ENCODE data around the gene KCNK13.
A peak's percentile ranks its signal among the peaks of the same experiment; 100 is the strongest.
"Not testable (repeated sequence)": the region's sequence is repeated elsewhere in the genome, so short reads cannot be mapped to it uniquely, and the experiment has no call there.

KCNK13 gene

DNA sequence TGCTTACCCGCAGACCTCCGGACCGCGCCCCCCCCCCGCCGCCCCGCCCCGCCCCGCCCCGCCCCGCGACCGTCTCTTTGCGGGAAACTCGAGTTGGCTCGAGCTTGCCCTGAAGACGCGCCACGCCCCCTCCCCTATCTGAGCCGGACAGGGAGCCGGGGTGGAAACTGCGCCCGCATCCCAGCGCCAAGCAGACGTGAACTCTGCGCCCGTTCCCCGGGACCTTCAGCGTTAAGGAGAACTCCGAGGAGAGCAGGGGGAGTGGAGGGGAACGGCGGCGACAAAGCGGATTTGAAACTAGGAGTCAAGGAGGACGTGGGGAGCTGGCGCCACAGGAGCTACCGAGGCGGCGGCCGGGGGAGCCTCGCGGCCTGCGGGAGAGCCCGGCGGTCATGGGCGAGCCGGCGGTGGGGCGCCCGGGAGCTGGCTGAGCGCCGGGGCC, at the start of gene KCNK13:
TSS of gene KCNK13 (plus strand) at position 310 of the 442 bp plus-strand sequence. CDS start 212 bp downstream, outside the sequence.
- no peak for DNase-seq (ENCODE audit: low read depth)

- DNase-seq (ENCODE audit: low read depth), result no peak
Measured at GRCh38 chr14:90017371-90017770, 44.4 kb upstream of the KCNK13 start.

DNA sequence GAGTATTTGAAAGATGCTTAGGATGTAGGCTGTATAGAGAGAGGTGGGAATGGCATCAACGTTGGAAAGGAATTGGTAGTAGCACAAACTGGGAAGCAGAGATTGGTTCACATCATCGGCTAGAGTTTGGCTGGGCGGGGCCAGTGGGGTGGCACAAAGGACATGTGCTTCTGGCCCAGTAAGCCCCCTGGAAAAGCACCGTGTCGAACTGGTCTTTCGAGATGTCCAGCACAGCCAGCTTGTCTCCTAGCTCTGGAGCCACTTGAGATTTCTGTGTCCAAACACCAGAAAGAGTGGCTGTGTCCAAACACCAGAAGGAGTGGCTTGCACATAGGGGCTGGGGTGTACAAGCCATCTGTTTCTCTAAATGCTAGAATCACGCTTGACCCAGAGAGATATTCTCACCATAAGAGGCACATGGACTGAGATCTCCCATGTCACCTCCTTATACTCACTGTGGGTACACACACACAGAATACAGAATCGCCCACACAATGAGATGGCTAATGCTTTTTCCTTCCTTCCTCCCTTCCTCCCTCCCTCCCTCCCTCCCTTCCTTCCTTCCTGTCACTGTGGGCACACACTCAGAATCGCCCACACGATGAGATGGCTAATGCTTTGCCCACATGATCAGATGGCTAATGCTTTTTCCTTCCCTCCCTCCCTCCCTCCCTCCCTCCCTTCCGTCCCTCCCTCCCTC, 41.8 kb upstream of the KCNK13 start:
- DNase-seq (ENCODE audit: low read depth), result no peak

- peak; percentile 11 for DNase-seq (ENCODE audit: low read depth)
Measured at GRCh38 chr14:90023176-90023896, 38.5 kb upstream of the KCNK13 start.

- no peak for DNase-seq (ENCODE audit: low read depth)
Measured at GRCh38 chr14:90024910-90025309, 36.9 kb upstream of the KCNK13 start.

- not testable (repeated sequence) for DNase-seq (ENCODE audit: low read depth)
Measured at GRCh38 chr14:90026608-90027007, 35.2 kb upstream of the KCNK13 start.

DNA sequence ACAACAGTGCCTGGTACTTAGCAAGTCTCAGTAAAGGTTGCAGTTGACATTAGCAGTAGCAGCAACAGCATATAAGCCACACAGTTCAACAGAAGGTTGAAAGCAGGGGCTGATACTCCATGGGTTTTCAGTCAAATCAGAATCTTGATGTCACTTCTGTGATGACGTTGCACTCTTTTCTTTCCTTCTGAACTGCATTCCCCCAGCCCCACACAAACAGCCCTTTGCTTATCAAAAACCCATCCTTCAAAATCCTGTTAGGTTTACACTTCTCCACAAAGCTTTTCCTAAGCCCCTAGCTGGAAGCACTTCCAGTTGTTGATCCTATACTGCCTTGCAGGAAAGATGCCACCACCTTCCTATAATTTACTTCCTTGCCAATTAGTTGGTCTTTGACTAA, 34.0 kb upstream of the KCNK13 start:
- DNase-seq (ENCODE audit: low read depth), result no peak

GRCh38 chr14:90034156-90034555, 27.6 kb upstream of the KCNK13 start:
- no peak for DNase-seq (ENCODE audit: low read depth)

DNA sequence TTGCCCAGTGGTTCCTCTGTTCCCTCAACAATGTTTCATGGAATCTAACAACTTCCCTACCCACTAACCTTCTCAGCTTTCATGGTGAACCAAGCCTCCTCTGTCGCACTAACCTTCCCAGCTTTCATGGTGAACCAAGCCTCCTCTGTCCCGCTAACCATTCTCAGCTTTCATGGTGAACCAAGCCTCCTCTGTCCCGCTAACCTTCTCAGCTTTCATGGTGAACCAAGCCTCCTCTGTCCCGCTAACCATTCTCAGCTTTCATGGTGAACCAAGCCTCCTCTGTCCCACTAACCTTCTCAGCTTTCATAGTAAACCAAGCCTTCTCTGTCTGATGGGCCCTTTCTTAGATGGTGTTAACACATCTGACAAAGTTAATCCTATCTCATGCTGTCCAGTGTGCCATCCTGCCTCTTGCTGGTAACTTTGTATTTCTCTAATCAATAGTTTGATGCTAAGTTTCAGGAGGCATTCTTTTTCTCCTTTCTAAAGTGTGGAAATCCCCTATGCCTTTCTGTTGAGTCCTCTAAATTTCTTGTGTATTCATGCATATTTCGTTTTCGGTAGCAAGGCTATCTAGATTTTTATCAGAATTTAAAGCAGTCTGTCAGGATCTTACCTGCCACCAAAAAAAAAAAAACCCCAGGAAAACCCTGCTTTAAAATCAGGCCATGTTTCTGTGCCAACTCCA, 26.8 kb upstream of the KCNK13 start:
- no peak for DNase-seq (ENCODE audit: low read depth)

DNA sequence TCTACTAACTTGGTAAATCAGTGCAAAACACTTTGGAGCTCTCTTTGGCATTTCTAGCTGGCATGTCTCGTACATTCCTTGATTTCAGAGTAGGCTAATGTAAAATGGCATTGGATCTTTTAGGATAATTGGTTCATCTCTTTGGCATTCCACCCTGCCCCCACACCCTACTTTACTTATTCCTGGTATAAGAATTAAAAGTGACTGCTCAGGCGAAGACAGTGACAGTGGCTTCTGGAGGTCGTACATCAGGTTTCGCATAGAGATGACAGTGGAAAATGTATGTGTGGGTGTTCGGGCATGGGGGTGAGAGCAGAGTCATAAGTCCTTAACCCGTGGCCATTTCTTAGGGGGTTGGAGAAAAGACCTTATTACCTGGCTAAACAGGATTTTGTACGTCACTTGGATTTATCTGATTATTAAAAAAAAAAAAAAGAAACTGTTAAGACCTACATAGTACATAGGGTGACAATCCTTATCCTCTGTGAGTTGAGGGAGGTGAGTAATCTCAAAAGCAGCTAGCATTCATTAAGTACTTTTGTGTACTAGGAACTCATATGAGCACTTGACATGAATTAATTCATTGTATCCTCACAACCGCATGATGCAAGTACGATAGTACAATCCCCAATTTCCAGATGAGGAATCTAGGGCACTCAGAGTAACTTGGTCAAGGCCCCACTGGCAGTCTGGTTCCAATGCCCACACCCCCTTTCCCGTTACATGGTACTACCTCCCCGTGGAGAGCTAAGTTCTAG, 22.4 kb upstream of the KCNK13 start:
- no peak for DNase-seq (ENCODE audit: low read depth)

DNA sequence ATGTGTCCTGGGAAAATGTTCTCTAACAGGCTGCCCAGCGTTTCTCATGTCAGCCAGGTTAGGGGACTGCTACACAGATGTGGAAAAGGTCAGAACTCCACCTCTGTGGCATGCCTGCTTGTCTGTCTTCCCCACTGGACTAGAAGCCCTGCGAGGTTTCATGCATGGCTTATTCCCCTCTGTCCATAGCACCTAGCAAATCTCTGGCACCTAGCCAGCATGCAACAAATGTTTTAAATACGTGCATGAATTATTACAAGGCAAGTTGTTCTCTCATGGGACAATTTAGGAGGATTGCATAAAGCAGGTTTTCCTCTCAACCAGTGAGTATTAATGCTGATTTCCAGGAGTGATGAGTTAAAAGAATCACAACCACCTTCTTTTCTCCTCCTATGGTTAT, 21.4 kb upstream of the KCNK13 start:
- no peak for DNase-seq (ENCODE audit: low read depth)

DNA sequence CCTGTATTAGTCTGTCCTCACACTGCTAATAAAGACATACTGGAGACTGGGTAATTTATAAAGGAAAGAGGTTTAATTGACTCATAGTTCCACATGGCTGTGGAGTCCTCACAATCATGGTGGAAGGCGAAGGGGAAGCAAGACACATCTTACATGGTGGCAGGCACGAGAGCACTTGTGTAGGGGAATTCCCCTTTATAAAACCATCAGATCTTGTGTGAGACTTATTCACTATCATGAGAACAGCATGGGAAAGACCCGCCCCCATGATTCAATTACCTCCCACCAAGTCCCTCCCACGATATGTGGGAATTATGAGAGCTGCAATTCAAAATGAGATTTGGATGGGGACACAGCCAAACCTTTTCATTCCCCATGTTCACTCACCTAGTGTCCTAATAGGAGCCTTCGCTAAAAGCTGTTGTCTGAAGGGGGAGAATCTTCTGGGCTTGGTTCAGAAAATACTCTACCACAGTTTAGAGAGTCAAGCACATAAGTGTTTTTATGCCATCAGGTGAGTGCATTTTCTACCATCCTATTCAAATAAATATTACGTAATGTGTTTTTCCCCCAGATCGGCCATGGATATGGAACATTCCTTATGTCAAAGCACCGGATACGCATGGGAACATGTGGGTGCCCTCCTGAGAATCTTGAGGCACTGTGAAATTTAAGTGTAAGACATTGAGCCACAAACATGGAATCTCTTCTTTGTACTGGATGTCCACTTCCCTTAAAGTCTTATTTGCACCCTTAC, 19.1 kb upstream of the KCNK13 start:
- no peak for DNase-seq (ENCODE audit: low read depth)

- no peak for DNase-seq (ENCODE audit: low read depth)
Measured at GRCh38 chr14:90045616-90046015, 16.2 kb upstream of the KCNK13 start.

DNA sequence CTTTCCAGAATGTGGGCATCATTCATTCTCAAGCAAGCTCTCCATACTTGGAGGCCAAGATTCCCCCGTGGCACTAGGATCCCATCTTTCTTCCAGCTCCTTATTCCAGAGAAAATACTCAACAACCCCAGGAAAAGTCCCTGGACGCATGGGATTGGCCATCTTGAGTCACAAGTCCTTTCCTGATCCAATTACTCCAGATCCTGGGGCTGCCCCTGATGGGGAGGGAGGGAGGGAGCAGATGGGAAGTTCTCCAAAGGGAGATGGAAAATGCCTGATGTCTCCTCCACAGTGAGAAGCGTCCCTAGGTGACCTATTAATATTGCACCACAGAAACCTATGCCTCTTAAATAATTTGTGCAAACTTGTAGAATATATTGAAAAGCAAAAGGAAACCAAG, 12.4 kb upstream of the KCNK13 start:
- no peak for DNase-seq (ENCODE audit: low read depth)

- DNase-seq (ENCODE audit: low read depth), result no peak
Measured at GRCh38 chr14:90050271-90050670, 11.5 kb upstream of the KCNK13 start.

GRCh38 chr14:90053044-90053443, 8.8 kb upstream of the KCNK13 start:
- DNase-seq (ENCODE audit: low read depth), result no peak

DNA sequence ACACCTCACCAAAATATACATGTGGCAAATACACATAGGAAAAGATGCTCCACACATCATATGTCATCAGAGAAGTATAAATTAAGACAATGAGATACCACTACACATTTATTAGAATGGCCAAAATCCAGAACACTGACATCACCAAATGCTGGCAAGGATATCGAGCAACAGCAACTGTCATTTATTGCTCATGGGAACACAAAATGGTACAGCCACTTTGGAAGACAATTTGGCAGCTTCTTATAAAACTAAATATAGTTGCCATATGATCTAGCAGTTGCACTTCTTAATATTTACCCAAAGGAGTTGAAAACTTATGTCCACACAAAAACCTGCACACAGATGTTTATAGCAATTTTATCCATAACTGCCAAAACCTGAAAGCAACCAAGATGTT, 7.0 kb upstream of the KCNK13 start:
- no peak for DNase-seq (ENCODE audit: low read depth)

DNA sequence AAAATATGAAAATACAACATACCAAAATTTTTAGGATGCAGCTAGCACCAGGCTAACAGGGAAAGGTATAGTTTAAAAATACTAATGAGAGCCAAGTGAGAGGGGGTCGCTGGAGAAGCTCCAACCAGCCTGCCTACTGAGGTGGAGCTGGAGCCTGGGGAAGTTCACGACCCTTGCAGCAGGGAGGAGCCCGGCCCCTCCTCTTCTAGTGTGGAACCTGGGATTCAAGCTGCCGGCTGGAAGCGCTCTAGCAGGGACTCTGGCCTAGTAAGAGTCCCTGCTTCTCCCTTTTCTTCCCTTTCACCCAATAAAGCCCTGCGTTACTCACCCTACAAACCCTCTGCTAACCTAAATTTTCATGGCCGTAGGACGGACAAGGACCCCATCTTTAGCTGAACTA, 5.0 kb upstream of the KCNK13 start:
- DNase-seq (ENCODE audit: low read depth), result no peak

DNA sequence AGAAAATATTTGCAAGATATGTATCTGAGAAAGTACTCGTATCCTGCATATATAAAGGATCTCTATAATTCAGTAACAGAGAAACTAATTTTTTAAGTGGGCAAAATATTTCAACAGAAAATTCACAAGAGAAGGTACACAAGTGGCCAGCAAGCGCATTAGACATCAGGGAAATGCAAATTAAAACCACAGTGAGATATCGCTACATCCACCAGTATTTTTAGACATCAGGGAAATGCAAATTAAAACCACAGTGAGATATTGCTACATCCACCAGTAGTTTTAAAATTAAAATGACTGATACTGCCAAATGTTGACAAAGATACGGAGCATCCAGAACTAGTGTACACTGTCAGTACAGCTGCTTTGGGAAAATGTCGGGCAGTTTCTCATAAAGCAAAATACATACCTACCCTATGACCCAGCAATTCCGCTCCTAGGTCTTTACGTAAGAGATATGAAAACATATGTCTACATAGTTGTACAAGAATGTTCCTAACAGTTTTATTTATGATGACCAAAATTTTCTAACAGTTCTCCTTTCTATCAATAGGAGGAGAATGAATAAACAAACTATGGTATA, 2.8 kb upstream of the KCNK13 start:
- no peak for DNase-seq (ENCODE audit: low read depth)

DNA sequence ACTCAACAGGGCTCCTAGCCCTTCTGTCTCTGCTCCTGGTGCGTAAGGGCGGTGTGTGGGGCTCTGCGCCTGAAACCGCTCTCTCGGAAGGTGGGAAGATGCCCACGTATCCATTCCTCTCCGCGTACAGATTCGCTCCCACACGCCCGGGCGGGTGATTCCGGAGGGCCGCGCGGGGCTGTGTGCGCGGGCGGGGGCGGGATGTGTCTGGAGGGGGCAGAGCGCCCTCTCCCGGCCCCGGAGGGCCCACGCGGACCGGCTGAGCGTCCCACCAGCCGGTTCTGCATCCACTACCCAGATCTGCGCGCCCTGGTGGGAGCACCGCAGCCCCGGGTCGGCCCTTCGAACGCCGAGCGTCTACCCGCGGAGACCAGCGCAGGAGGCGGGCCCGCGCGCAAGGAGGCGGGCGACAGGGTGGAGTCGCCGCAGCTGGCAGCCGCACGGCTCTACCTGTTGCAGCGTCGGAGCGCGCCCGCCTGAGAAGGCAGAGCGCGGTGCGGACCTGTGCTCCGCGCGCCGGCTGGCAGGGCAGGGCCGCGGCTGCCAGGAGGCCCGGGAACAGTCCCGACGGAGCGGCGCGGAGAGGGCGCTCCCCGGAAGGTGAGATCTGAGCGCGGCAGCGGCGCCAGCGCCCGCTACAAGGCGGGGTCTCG, 1.4 kb upstream of the KCNK13 start:
- DNase-seq (ENCODE audit: low read depth), result no peak

All from non-pigmented ciliary epithelial cell (primary cell).